Activated CD8-positive, alpha-beta memory T cell treated with anti-CD3 and anti-CD28 coated beads, Interleukin-2, amount 50 U/mL, for 1 hour (primary cell): ENCODE data around the gene SCLY.
"Not testable (repeated sequence)": the region's sequence is repeated elsewhere in the genome, so short reads cannot be mapped to it uniquely, and the experiment has no call there.

Experiments used
- DNase-seq: peaks from one replicate; pipeline ENCODE4 v3.0.0-alpha.2; 2020; ENCODE audit errors: extremely low read depth

The SCLY gene

DNA sequence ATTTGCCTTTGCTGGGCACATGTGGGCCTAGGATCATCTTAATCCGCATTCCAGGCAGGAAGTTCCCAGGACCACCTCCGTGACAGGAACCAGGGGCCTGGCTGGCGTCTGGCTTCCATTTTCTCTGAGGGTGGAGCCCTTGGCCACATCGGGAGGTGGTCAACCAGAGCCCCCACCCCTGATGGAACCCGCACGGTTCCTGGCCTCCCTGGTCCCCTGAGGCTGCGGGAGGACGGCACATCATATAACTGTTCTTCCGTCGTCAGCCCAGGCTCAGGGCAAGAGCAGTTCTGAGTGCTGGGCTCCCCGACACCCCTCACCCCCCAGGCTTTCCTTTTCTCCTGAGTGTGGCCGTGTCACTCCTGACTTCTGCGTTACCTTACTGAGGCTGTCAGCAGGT is 52.8 kb downstream of the SCLY start:
- DNase-seq: no peak

DNA sequence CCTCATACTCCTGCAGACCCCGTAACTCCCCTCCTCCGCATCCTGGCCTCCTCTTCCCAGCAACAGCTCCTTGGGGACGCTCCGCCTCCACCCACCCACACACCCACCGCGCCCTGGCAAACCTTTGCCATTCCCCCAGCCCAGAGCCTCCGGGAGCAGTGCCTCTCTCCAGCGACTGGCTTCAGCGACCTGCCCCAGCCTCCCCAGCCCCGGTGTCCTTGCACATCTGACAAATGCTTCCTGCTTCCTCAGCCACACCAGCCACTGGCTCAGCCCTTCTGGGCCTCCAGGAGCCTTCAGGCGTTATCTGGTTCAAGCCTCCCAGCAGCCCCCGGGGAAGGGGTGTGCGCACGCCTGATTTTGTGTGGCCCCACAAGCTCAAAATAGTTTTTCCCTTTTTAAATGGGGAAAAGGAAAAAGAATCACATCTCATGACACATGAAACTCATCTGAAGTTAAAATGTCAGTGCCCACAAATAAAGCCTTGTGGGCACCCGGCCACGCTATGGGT is 53.6 kb downstream of the SCLY start:
- DNase-seq: no peak

DNA sequence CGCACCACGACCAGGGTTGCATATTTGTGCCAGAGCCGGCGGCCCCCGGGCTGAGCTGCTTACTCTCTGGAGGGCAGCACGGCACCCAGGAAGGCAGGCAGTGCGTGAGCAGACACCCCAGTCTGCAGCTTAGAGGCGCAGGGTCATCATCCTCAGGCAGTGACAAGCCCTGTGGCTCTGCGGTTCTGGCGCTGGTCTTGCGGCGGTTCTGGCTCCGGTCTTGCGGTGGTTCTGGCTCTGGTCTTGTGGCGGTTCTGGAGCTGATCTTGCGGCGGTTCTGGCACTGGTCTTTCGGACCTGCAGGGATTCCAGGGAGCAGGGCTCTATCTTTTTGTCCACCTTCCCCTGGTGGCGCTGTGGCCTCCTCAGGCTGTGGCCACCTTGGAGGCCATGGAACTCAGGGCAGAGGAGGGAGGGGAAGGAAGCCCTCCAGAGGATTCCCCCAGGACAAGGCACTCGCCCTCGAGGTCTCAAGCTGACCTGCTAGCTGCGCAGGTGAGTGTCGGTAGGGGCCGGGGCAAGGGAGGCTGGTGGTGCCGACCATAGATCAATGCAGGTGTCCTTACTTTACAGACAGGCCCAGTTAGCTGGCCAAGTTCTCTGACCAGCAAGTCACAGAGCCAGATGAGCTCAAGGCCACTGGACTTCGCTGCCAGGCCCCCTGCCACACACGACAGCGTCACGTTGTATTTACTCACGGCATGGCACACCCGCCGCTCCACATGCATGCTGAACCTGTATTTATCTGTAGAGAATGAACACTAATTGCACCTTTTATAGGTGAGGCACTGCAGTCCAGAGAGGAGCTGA is 54.3 kb downstream of the SCLY start:
- no peak for DNase-seq

DNA sequence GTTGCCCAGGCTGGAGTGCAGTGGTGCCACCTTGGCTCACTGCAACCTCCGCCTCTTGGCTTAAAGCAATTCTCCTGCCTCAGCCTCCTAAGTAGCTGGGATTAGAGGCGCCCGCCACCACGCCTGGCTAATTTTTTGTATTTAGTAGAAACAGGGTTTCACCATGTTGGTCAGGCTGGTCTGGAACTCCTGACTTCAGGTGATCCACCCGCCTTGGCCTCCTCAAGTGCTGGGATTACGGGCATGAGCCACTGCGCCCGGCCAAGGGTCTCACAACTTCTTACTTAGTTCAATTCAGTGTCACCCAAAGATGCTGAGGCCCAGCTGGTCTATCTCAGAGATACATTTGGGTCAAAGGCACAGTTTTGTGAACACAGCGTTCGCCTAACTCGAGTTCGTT is 54.9 kb downstream of the SCLY start:
- DNase-seq: not testable (repeated sequence)

DNA sequence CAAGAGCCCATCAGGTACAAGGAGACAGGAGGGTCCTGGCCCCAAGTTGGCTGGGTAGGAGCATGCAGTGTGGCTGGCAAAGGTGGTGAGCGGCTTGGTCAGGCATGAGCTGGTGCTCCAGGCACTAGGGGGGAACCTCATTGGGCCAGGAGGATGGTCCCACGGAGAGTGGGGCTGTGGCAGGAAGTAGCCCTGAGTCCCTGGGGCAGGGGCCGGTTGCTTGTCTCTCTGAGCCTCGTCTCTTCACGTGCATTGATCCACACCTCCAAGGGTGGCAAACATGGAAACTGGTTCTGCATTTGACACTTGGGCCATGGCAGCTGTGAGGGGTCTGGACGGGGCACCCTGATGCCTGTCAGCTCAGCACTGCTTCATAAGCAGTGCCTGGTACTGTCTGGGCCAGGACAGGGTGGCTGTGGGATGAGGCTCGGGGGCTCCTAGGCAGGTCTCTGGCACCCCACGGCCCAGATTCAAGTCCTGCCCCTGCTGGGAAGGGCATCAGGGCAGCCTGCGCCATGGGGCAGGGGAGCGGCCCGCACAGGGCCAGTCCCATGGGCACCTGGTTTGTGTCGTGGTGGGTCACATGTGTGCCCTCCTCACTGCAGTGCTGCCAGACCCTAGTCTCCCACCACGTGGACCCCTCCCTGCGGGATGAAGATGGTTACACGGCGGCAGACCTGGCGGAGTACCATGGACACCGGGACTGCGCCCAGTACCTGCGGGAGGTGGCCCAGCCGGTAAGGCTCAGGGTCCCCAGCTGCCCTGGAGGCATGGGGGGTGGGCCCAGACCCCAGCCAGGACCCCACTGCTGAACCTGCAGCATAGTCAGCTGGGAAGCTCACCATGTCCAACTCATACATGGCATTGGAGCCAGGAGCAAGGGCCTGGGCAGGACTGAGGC is 55.7 kb downstream of the SCLY start:
- DNase-seq: no peak

DNA sequence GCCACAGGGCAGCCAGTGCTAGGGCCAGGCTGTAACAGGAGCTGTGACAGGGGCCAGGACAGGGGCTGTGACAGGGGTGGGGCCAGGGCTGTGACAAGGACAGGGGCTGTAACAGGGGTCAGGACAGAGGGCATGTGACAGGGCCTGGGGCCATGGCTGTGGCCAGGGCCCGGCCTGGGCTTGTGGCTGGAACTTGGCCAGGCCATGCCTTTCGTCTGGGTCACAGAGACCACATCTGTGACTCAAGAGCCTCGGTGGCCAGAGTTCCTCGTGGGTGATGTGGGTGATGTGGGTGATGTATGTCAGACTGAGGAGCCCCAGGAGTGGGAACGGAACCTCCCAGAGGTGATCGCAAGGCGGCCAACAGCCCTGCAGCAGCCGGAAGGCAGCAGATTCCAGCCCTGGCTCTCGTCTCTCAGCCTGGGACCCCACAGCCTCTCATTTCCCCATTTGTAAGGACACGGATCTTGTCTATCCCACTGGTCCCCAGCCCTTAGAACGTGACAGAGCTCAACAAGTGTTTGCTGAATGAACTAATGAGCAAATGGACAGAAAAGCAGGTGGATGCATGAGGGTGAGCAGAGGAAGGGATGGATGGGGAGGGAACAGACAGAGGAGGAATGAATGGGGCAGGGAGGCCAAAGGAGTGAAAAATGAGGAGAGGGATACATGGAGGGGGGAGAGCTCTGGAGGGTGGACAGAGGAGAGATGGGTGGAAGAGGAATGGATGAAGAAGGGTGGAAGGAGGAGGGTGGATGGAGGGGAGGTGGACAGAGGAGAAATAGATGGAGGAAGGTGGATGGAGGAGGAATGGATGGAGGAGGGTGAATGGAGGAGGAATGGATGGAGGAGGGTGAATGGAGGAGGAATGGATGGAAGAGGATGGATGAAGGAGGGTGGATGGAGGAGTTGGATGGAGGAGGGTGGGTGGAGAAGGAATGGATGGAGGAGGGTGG is 56.7 kb downstream of the SCLY start:
- no peak for DNase-seq

DNA sequence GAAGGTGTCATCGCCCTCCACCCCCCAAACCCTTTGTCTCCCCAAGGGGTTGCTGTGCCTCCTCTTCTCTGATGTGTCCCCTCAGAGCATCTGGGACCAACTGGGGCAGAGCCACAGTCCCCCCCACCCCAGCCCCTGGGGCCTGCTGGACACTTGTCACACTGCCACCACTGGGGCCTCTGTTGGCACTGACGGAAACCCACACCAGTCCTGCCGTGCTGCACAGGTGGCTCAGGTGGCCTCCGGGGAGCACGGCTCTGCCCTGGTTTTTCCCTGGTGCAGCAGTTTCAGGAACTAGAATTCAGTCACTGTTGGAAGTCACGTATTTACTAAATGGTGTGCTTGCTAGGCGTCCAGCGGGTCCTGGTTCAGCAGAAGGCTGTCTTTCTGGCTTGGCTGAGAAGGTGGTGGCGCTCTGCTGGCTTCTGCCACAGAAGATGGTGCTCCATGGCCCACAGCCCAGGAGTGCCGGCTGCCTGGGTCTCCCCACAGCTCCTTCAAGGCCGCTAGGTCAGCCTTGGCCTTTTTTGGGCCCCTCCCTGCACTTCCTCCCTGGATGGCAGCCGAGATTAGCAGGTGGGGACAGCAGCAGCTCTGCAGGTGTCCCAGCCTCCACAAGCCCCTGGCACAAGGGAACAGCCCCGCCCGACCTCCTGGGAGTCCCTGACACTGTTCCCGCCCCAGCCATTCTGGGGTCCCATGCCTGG is 59.1 kb downstream of the SCLY start:
- DNase-seq: no peak

DNA sequence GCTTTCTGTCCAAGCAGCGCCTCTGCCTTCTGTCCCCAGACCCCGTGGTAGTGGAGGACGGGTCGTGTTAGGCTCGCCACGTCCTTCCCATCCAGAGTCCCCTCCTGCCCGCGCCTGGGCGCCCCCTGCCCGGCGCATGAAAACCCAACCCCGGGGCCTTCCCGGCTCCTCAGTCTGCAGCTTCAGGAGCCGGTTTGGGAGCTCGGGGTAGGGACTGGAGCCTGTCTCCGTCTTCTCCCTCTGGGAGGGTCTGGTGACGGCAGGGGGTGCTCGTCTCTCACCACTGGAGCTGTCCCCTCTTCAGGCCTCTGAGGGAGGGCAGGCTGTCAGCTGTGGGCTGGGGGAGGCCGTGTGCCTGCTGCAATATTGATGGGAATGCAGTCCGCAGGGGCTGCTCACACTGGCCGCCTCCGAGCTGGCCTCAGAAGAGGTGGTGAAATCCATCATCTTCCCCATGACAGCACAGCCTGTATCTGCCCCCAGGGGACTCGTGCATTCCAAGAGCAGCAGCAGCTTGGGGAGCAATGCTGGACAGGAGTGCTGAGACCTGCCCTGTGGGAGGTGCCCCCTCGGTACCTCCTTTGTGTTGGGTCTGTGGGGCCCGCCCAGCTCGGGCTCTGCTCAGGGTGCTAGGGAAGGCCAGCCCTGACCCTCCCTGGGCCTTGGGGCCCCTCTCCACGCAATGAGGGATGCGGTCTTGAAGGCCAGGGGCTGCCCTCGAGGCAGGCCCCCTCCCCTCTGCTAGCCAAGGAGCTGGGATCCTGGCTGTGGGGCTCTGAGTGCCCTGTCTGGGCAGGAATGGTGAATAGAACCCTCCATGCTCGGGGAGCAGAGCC is 59.9 kb downstream of the SCLY start:
- DNase-seq: no peak

DNA sequence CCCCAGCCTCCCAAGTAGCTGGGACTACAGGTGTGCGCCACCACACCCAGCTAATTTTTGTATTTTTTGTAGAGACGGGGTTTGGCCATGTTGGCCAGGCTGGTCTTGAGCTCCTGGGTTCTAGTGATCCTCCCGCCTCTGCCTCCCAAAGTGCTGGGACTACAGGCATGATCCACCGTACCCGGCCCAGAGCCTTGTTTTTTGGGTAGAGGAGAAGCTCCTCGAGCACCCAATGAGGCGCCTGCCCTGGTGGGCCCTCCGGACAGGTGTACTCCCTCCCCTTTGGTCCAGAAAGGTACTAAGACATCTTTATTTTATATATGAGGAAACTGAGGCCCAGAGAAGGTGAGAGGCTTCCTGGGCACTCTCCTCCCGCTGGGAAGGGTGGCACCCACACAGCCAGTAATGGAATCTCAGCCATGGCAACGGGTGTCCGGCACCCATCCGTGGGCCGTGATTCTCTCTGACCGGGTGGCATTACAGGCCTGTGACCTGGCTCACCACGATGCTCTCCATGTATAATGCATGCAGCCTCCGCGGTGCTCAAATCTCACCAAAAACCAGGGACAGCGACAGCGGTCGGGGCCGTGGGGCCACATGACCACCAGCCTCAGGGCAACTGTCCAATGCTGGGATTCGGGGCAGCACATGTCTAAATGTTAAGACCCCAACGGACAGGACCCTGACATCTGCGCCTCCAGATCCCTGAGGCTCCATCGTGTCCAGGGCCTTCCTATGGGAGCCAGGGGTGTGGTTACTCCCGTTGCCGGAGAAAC is 60.9 kb downstream of the SCLY start:
- DNase-seq: no peak

DNA sequence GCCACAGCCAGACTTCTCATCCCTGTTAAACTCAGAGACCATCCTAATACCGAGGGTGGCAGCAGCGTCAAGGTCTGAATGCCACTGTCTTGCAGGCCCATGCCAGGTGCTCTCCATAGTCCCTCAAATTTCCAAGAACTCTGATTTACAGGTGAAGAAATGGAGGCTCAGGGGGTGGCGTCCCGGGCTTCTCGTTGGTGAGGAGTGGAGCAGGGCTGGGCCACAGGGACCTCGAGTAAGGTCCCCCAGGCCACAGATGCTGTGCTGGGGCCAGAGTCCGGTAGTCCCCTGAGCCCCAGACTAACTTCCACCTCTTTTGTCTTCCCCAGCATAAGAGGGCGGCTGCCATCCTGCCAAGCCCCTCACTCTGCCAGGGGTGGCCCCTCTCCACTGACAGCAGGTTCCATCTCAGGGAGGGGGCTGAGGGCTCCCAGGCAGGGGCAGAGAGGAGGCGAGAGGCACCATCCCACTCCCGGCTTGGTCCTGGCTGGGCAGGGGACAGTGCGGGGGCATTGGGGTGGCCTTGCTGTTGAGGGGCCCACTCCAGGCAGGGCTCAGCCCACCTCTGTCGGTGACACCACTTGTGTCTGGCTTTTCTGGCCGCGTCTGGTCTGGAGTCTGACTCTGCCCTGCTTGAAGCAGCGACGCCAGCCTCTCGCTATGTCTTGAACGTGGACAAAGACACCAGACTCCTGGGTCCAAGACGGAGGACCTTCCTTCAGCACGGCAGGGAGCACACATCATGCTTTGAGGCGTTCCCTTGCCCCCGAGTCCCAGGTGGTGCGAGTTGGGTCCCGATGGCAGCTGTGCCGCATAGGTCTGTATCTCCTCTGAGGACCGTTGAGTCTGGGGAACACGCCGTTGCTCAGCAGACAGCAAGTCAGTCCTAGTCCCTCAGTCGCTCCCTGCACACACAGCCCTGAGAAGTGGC is 61.8 kb downstream of the SCLY start:
- no peak for DNase-seq

DNA sequence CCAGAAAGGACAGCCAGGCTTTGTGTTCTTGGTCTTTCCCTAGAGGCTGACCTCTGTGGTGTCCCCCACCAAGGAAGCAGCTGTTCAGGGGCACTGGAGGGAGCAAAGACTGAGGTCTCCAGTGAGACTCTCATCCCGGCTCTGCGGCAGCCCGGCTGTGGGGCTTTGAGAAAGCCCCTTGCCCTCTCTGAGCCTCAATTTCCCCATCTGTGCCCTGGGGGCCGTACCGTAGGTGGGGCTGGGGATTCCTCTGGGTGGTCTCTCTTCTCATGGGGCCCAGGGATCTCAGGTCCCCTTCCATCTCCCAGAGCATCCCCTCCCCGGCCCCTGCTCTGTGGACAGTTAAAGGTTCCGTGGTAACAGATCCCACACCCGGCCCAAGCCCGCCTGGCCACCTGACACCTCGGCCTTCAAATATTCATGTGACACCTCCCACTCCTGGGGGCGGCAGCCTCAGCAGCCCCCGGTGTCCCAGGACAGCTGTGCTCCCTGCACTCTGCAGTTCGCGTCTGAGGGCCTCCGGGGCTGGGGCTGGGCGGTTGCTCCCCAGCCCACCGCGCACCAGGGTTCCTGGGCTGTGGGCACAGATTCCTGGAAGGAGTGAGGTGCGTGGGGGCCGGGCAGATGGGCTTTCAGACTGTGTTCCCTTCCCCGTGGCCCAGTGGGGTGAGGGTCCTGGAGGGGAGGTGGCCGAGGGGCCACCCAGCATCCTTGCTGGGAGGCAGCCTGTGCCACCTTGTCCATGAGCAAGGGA is 62.6 kb downstream of the SCLY start:
- no peak for DNase-seq

DNA sequence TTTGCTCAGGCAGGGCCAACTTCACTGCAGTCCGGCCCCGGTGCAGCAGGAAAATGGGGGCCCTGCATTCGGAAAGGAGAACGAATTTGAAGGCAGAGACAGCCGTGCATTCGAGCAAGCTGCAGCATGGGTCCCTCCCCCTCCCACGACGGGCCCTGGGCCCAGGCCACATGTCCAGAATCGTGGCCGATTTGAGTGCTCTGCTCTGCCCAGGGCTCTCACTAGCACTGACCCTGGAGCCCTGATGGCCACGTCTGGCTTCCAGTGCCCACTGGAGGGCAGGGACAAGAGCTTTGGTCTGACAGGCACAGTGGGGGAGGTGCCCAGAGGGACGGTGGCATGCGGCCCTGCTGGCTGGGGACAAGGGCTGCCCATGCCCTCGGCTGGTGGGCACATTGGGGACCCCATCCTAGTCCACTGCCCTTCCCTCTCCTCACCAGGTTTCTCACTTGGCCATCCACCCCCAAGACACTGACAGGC is 63.2 kb downstream of the SCLY start:
- DNase-seq: no peak

DNA sequence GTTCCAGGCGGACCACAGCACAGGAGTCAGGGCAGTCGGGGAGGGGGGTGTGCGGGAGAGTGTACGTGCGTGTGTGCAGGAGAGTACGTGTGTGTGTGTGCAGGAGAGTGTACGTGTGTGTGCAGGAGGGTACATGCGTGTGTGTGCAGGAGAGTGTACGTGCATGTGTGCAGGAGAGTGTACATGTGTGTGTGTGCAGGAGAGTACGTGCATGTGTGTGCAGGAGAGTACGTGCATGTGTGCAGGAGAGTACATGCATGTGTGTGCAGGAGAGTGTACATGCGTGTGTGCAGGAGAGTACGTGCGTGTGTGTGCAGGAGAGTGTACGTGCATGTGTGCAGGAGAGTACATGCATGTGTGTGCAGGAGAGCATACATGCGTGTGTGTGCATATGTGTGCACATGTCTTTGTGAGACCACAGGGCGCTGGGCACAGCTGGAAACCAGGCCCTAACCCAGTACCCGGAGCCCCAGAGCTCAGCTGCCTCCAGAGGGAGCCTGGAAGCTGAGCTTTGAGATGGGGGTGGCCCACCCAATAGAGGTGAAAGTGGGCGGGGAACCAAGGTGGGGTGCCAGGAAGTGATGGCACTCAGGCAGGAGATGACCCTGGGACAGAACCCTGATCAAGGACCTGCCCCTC is 63.8 kb downstream of the SCLY start:
- no peak for DNase-seq

DNA sequence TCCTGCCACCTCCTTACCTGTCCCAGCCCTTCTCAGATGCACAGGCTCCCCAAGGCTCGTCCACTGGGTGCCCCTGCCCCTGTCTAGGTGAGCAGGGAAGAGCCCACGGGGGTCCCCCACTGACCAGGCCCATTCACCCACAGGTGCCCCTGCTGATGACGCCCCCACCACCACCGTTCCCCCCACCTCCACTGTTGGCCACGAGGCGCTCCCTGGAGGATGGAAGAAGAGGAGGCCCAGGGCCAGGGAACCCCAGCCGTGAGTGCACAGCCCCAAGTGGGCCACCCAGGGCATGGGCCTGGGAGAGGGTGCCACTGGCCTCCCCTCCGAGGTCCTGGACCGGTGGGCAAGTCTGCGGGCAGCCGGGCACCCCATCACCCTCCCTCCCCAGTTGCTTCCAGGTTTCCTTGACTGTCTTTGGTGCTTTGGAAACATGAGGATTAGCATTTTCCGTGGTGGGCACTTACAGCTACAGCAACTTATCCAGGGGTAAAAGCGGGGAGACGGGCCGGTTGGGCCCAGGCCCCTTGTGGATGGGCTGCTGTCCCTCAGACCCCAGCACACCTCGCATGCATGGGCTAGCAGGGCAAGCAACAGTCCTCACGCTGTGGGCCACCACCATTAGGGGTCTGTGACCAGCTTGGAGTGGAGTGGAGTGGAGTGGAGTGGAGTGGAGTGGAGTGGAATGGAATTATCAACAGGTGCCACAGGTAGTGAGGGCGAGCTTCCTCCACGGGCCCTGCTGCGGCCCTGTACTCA is 64.5 kb downstream of the SCLY start:
- DNase-seq: no peak

DNA sequence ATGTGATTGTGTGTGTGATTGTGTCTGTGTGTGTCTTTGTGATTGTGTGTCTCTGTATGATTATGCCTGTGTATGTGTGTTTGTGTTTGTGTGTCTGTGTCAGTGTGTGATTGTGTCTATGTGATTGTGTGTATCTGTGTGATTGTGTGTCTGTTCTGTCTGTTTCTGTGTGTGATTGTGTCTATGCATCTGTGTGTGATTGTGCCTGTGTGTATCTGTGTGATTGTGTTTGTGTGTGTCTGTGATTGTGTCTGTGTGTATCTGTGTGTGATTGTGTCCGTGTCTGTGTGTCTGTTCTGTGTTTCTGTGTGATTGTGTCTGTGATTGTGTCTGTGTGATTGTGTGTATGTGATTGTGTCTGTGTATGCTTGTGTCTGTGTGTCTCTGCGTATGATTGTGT is 65.5 kb downstream of the SCLY start:
- DNase-seq: no peak

DNA sequence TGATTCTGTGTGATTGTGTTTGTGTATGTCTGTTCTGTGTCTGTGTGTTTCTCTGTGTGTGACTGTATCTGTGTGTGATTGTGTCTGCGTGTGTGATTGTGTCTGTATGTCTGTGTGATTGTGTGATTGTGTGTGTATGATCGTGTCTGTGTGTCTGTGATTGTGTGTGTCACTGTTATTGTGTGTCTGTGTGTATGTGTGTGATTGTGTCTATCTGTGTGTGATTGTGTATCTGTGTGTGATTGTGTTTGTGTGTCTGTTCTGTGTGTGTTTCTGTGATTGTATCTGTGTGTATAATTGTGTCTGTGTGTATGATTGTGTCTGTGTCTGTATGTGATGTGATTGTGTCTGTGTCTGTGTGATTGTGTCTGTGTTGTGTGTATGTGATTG is 66.0 kb downstream of the SCLY start:
- no peak for DNase-seq
